Peyer's patch (tissue), 4 donors: ENCODE data around the gene NUDT6. TPM values are rescaled to one million over a fixed set of nuclear protein-coding genes. Genes with fewer than 3 reads are reported as not detected.

Experiments
- DNase-seq, 3 donors: peaks; one replicate each; pipeline ENCODE4 v3.0.0-alpha.2; 2017 to 2019
- H3K27ac ChIP-seq, 4 donors: fragments of 200-600 bp; sonication (generic); one replicate each; pipeline ENCODE4 v1.5.1; 2016 to 2019
- H3K27me3 ChIP-seq, 2 donors: fragments of 200-600 bp; sonication (generic); one replicate each; pipeline ENCODE4 v1.5.1; 2019
- H3K36me3 ChIP-seq, 3 donors: fragments of 200-600 bp; sonication (generic); one replicate each; pipeline ENCODE4 v1.5.1; 2016 to 2019
- H3K4me1 ChIP-seq, 4 donors: fragments of 200-600 bp; sonication (generic); one replicate each; pipeline ENCODE4 v1.5.1; 2016 to 2019
- H3K4me3 ChIP-seq, 4 donors: fragments of 200-600 bp; sonication (generic); 1 replicate in 3 of 4; 2 replicates in 1 of 4; pipeline ENCODE4 v1.5.1; 2016 to 2019; ENCODE audit warnings: mild to moderate bottlenecking in 1 of 4
- H3K9me3 ChIP-seq, 4 donors: fragments of 200-600 bp; sonication (generic); one replicate each; pipeline ENCODE4 v1.5.1; 2016 to 2019; ENCODE audit warnings: mild to moderate bottlenecking in 1 of 4
- POLR2A ChIP-seq, 2 donors: fragments of 450-650 bp; IDR thresholded peaks; one replicate each; pipeline ENCODE4 v1.5.1; 2017; ENCODE audit warnings: antibody characterized with exemption in 2 of 2, mild to moderate bottlenecking in 2 of 2, moderate library complexity in 2 of 2
- total RNA-seq, 4 donors: library from RNA; depleted of rRNA; stranded (reverse); fragments of >200 nt; gene quantifications; one replicate each; pipeline ENCODE4 v1.1.0, GENCODE V29; 2016
- TF ChIP-seq, protein P1 (sequence below), 6 experiments: fragments of 450-650 bp in 4 of 6; fragments of 200-600 bp in 2 of 6; sonication (generic) in 1 of 6; IDR thresholded peaks; one replicate each; pipeline ENCODE4 v1.5.1; 2017 to 2019; ENCODE audit warnings: antibody characterized with exemption in 6 of 6, mild to moderate bottlenecking in 3 of 6, moderate library complexity in 1 of 6

Gene NUDT6
- total RNA-seq, 4 donors from 2014 or later, result 8.7 to 12.4 (median 10.5) TPM

GRCh38 chr4:122898370-122899150 lies 23.8 kb downstream of the NUDT6 start:
- no peak for DNase-seq

DNA sequence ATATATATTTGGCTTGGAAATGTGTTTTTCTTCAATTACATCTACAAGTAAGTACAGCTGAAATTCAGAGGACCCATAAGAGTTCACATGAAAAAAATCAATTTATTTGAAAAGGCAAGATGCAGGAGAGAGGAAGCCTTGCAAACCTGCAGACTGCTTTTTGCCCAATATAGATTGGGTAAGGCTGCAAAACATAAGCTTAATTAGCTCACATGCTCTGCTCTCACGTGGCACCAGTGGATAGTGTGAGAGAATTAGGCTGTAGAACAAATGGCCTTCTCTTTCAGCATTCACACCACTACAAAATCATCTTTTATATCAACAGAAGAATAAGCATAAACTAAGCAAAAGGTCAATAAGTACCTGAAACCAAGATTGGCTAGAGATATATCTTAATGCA lies 26.1 kb downstream of the NUDT6 start:
- no peak for DNase-seq
- no peaks in the 10 kb centered on the region for H3K9me3 ChIP-seq
- H3K4me3 ChIP-seq, result no peak overlapping the region
- H3K4me1 ChIP-seq, result no peaks in the 10 kb centered on the region
- H3K36me3 ChIP-seq, result peaks cover 0 to 6% (median 0%) of the 10 kb centered on the region in 3 donors
- TF ChIP-seq POLR2A (IDR thresholded peaks at IDR 0.05), result no peak
- TF ChIP-seq, protein P1, sequence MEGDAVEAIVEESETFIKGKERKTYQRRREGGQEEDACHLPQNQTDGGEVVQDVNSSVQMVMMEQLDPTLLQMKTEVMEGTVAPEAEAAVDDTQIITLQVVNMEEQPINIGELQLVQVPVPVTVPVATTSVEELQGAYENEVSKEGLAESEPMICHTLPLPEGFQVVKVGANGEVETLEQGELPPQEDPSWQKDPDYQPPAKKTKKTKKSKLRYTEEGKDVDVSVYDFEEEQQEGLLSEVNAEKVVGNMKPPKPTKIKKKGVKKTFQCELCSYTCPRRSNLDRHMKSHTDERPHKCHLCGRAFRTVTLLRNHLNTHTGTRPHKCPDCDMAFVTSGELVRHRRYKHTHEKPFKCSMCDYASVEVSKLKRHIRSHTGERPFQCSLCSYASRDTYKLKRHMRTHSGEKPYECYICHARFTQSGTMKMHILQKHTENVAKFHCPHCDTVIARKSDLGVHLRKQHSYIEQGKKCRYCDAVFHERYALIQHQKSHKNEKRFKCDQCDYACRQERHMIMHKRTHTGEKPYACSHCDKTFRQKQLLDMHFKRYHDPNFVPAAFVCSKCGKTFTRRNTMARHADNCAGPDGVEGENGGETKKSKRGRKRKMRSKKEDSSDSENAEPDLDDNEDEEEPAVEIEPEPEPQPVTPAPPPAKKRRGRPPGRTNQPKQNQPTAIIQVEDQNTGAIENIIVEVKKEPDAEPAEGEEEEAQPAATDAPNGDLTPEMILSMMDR (IDR thresholded peaks at IDR 0.05), result no peak
- no peaks in the 10 kb centered on the region for H3K27me3 ChIP-seq
- no peak overlapping the region for H3K27ac ChIP-seq

More at GRCh38 chr4:122898370-122899150, 23.8 kb downstream of the NUDT6 start:
- H3K9me3 ChIP-seq, result no peaks in the 10 kb centered on the region
- H3K36me3 ChIP-seq, result no peaks in the 10 kb centered on the region
- H3K4me1 ChIP-seq, result no peaks in the 10 kb centered on the region
- no peak overlapping the region for H3K4me3 ChIP-seq
- no peak overlapping the region for H3K27ac ChIP-seq
- no peak for TF ChIP-seq POLR2A (IDR thresholded peaks at IDR 0.05)
- TF ChIP-seq, protein P1 (IDR thresholded peaks at IDR 0.05), result no peak
- no peaks in the 10 kb centered on the region for H3K27me3 ChIP-seq

DNA sequence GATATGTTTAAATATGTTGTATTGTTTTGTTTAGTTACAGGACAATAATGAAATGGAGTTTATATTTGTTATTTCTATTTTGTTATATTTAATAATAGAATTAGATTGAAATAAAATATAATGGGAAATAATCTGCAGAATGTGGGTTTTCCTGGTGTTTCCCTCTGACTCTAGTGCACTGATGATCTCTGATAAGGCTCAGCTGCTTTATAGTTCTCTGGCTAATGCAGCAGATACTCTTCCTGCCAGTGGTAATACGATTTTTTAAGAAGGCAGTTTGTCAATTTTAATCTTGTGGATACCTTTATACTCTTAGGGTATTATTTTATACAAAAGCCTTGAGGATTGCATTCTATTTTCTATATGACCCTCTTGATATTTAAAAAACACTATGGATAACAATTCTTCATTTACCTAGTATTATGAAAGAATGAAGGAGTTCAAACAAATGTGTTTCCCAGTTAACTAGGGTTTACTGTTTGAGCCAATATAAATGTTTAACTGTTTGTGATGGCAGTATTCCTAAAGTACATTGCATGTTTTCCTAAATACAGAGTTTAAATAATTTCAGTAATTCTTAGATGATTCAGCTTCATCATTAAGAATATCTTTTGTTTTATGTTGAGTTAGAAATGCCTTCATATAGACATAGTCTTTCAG lies 26.9 kb downstream of the NUDT6 start:
- Histone ChIP-seq H3K4me1 (no peaks in the 10 kb centered on the region), H3K27ac (no peak overlapping the region), H3K9me3 (no peaks in the 10 kb centered on the region), H3K36me3 (peaks cover 0 to 6% (median 0%) of the 10 kb centered on the region in 3 donors), H3K4me3 (no peak overlapping the region), H3K27me3 (no peaks in the 10 kb centered on the region)
- TF ChIP-seq, protein P1 (IDR thresholded peaks at IDR 0.05), result no peak
- no peak for TF ChIP-seq POLR2A (IDR thresholded peaks at IDR 0.05)
- DNase-seq, result no peak

DNA sequence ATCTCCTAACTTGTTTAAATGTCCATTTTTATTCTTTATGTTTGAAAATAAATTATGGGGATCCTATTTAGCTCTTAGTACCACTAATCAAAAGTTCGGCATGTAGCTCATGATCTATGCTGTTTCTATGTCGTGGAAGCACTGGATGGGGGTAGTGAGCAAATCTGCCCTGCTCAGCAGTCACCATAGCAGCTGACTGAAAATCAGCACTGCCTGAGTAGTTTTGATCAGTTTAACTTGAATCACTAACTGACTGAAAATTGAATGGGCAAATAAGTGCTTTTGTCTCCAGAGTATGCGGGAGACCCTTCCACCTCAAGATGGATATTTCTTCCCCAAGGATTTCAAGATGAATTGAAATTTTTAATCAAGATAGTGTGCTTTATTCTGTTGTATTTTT lies 27.6 kb downstream of the NUDT6 start:
- TF ChIP-seq, protein P1 (IDR thresholded peaks at IDR 0.05), result no peak
- no peak for TF ChIP-seq POLR2A (IDR thresholded peaks at IDR 0.05)
- DNase-seq, result no peak
- Histone ChIP-seq H3K36me3 (peaks cover 0 to 6% (median 0%) of the 10 kb centered on the region in 3 donors), H3K27me3 (no peaks in the 10 kb centered on the region), H3K27ac (no peak overlapping the region), H3K9me3 (no peaks in the 10 kb centered on the region), H3K4me1 (no peaks in the 10 kb centered on the region), H3K4me3 (no peak overlapping the region)

DNA sequence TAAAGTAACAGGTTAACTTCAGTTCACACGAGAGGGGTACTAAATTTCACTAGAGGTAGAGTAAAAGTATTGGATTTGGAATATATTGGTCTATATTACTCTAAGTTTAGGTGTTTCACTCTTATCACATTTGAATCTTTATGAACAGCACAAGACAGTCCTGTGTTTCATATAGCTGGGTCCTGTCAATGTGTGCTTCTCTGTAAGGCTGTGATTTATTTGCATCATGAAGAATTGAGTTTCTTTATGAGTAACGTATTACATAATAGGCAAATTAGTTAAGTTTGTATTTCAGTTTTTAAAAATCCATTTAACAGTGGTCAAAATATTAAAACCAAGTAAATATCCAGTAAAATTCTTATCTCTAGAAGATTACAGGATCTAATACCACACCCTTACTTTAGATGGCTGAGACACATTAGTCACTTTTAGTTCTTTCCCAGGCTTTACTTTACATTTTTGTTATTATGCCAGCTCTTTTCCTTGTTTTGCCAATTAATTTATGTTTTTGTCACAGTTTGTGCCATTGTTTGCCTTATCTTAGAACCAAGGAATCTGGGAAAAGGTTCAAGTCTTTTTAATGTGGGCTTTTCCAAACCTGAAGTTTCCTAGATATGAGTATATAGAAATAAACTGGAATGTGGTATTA lies 32.1 kb downstream of the NUDT6 start:
- TF ChIP-seq, protein P1 (IDR thresholded peaks at IDR 0.05), result no peak
- no peak for TF ChIP-seq POLR2A (IDR thresholded peaks at IDR 0.05)
- H3K27me3 ChIP-seq, result no peaks in the 10 kb centered on the region
- H3K36me3 ChIP-seq, result peaks cover 0 to 6% (median 0%) of the 10 kb centered on the region in 3 donors
- H3K9me3 ChIP-seq, result no peaks in the 10 kb centered on the region
- no peak for DNase-seq
- no peaks in the 10 kb centered on the region for H3K4me1 ChIP-seq
- no peak overlapping the region for H3K4me3 ChIP-seq
- H3K27ac ChIP-seq, result no peak overlapping the region
